Thyroid gland (tissue), 4 donors: ENCODE data around the gene ABCB10. TPM values are rescaled to one million over a fixed set of nuclear protein-coding genes. Genes with fewer than 3 reads are reported as not detected.

Experiments
- DNase-seq, 2 donors: peaks; one replicate each; pipeline ENCODE4 v3.0.0-alpha.2; 2019
- H3K27ac ChIP-seq, 3 donors: fragments of 200-600 bp; sonication (generic); 1 replicate in 2 of 3; 2 replicates in 1 of 3; pipeline ENCODE4 v1.5.1; 2016 to 2019; ENCODE audit warnings: mild to moderate bottlenecking in 1 of 3, moderate library complexity in 1 of 3
- H3K27me3 ChIP-seq: fragments of 200-600 bp; sonication (generic); one replicate; pipeline ENCODE4 v1.5.1; 2019
- H3K36me3 ChIP-seq, 2 donors: fragments of 200-600 bp; sonication (generic); one replicate each; pipeline ENCODE4 v1.5.1; 2016 to 2019
- H3K4me1 ChIP-seq, 2 donors: fragments of 200-600 bp; sonication (generic); one replicate each; pipeline ENCODE4 v1.5.1; 2017 to 2019
- H3K4me3 ChIP-seq, 3 donors: fragments of 200-600 bp; sonication (generic); replicated peaks in 1 of 3; 1 replicate in 2 of 3; 2 replicates in 1 of 3; pipeline ENCODE4 v1.5.1; 2016; ENCODE audit warnings: mild to moderate bottlenecking in 1 of 3
- H3K9me3 ChIP-seq: fragments of 200-600 bp; sonication (generic); one replicate; pipeline ENCODE4 v1.5.1; 2017
- POLR2A ChIP-seq, 2 donors: fragments of 450-650 bp; IDR thresholded peaks; one replicate each; pipeline ENCODE4 v1.6.1; 2017; ENCODE audit warnings: antibody characterized with exemption in 2 of 2, mild to moderate bottlenecking in 2 of 2, moderate library complexity in 1 of 2
- WGBS, 2 donors: methylation state at CpG; one replicate each; pipeline ENCODE4 v1.1.5; 2017; 5-methylcytosine and 5-hydroxymethylcytosine counted together
- intact Hi-C: fragments of 100-400 bp; cut with DNase I; formaldehyde crosslinking; loops from one replicate; pipeline ENCODE4 v1.15.1; 2023
- small RNA-seq: library from RNA; depleted of rRNA; stranded (forward); fragments of <200 nt; gene quantifications from one replicate; pipeline ENCODE3, GENCODE V24; 2016
- total RNA-seq, 4 donors: library from RNA; depleted of rRNA; stranded (reverse); fragments of >200 nt; gene quantifications; one replicate each; pipeline ENCODE4 v1.2.3, GENCODE V29; 2016
- TF ChIP-seq, protein P1 (sequence below), 6 experiments: fragments of 200-600 bp in 3 of 6; fragments of 450-650 bp in 3 of 6; sonication (generic) in 3 of 6; IDR thresholded peaks; one replicate each; pipeline ENCODE4 v1.5.1; 2016 to 2019; ENCODE audit warnings: antibody characterized with exemption in 6 of 6, mild to moderate bottlenecking in 2 of 6, inconsistent platforms in 1 of 6, moderate library complexity in 1 of 6

ABCB10 gene
- total RNA-seq, 4 donors from 2014 or later = 13.7 to 22.6 (median 17.8) TPM

DNA sequence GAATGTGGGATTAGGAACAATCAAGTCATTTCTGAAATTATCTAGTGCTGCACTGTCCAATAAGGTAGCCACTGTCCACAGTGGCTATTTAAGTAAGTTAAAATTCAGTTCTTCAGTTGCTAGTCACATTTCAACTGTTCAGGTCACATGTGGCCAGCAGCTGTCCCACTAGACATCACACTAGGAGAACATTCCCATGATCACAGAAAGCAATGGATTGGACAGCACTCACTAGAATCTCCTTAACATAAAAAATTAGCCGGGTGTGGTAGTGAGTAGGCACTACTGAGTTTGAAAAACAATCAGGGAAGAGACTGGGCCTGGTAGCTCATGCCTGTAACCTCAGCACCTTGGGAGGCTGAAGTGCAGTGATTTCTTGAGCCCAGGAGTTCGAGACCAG is 84.0 kb downstream of the ABCB10 start:
- Histone ChIP-seq H3K27me3 (no peaks in the 10 kb centered on the region), H3K27ac (no peak overlapping the region), H3K9me3 (no peaks in the 10 kb centered on the region), H3K4me3 (no peak overlapping the region), H3K4me1 (no peaks in the 10 kb centered on the region), H3K36me3 (peaks cover 30 to 50% of the 10 kb centered on the region in 2 donors)
- 88 to 98% methylated on average over 2 of the region's 2 CpGs for WGBS, 2 donors
- TF ChIP-seq, protein P1, sequence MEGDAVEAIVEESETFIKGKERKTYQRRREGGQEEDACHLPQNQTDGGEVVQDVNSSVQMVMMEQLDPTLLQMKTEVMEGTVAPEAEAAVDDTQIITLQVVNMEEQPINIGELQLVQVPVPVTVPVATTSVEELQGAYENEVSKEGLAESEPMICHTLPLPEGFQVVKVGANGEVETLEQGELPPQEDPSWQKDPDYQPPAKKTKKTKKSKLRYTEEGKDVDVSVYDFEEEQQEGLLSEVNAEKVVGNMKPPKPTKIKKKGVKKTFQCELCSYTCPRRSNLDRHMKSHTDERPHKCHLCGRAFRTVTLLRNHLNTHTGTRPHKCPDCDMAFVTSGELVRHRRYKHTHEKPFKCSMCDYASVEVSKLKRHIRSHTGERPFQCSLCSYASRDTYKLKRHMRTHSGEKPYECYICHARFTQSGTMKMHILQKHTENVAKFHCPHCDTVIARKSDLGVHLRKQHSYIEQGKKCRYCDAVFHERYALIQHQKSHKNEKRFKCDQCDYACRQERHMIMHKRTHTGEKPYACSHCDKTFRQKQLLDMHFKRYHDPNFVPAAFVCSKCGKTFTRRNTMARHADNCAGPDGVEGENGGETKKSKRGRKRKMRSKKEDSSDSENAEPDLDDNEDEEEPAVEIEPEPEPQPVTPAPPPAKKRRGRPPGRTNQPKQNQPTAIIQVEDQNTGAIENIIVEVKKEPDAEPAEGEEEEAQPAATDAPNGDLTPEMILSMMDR (IDR thresholded peaks at IDR 0.05) = no peak
- TF ChIP-seq POLR2A (IDR thresholded peaks at IDR 0.05) = no peak
- no peak for DNase-seq
- intact Hi-C loops = loop anchor here (10.0 kb wide), 1 partner anchor 810 kb away; no protein-coding TSS in a partner anchor

DNA sequence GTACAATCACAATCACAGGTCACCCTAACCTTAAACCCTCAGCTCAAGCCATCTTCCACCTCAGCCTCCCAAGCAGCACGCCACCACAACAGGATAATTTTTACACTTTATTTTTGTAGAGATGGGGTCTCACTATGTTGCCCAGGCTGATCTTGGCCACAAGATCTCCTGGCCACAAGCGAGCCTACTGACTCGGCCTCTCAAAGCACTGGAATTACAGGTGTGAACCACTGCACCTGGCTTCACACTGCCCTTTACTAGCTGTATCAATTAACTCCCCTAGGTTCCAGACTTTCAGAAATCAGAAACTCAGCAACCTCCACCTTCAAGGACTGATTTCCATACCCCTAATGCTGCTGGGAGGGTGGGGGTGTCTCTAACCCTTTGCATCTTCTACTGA is 87.3 kb downstream of the ABCB10 start:
- Histone ChIP-seq H3K36me3 (peaks cover 37 to 54% of the 10 kb centered on the region in 2 donors), H3K4me3 (no peak overlapping the region), H3K9me3 (no peaks in the 10 kb centered on the region), H3K27me3 (no peaks in the 10 kb centered on the region), H3K4me1 (no peaks in the 10 kb centered on the region), H3K27ac (no peak overlapping the region)
- TF ChIP-seq, protein P1 (IDR thresholded peaks at IDR 0.05) = no peak
- TF ChIP-seq POLR2A (IDR thresholded peaks at IDR 0.05) = no peak
- 97 to 100% methylated on average over 3 of the region's 3 CpGs for WGBS, 2 donors
- intact Hi-C loops = loop anchor here (10.0 kb wide), 1 partner anchor 806 kb away; no protein-coding TSS in a partner anchor
- no peak for DNase-seq

DNA sequence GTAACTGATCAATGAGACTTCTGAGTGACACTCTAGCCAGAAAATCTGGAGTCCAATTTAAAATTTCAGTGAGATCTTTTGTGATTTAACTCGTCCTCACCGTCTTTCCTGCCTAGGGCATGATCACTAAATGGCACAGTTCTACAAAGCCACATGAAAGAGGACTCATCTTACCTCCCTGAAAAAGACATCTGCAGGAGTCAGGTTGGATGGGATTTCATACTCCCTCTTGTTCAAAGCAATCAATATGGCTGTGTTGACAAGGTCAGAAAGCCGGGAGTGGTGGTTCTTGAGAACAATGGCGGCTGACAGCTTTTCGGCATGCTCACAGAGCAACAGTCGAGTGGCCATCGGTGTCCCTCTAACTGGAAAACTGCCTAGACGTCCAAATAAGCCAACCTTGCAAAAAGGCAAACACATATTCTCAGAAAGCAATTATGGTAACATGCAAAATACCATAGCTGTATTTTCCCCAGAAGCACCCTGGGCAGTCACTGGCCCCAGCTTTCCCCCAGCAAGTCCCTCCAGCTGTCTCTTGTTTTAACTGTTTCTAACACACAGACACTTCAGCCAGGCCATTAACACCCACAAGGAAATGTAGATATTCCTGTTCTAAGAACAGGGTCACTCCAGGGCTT is 88.0 kb downstream of the ABCB10 start:
- TF ChIP-seq, protein P1 (IDR thresholded peaks at IDR 0.05) = no peak
- no peak for TF ChIP-seq POLR2A (IDR thresholded peaks at IDR 0.05)
- Histone ChIP-seq H3K4me1 (no peaks in the 10 kb centered on the region), H3K27ac (no peak overlapping the region), H3K36me3 (peaks cover 37 to 52% of the 10 kb centered on the region in 2 donors), H3K4me3 (no peak overlapping the region), H3K27me3 (no peaks in the 10 kb centered on the region), H3K9me3 (no peaks in the 10 kb centered on the region)
- 89 to 91% methylated on average over 8 of the region's 8 CpGs for WGBS, 2 donors
- intact Hi-C loops = loop anchor here (10.0 kb wide), 1 partner anchor 806 kb away; no protein-coding TSS in a partner anchor
- no peak for DNase-seq

DNA sequence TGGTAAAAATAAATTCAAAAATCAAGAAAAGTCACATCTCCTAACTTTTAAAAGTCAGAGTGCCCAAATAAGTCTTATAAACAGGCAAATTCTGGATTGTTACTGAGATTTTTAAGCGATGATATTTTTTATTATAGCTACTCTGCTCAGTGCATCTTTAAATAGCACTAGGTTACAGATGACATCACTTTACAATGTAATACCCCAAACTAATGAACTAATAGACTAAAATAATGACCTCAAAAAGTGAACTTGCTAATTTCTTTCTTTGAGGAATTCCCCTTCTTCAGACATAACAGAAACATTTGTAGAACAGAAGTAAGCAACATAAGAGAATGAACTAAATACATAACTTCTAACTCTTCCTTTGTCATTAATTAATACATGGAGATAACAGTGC is 91.6 kb downstream of the ABCB10 start:
- Histone ChIP-seq H3K4me1 (no peaks in the 10 kb centered on the region), H3K27me3 (no peaks in the 10 kb centered on the region), H3K9me3 (no peaks in the 10 kb centered on the region), H3K4me3 (no peak overlapping the region), H3K27ac (no peak overlapping the region), H3K36me3 (peaks cover 48 to 50% of the 10 kb centered on the region in 2 donors)
- WGBS, 2 donors = 98% methylated on average over 1 of the region's 1 CpG
- TF ChIP-seq POLR2A (IDR thresholded peaks at IDR 0.05) = no peak
- TF ChIP-seq, protein P1 (IDR thresholded peaks at IDR 0.05) = no peak
- intact Hi-C loops = no loop called here
- no peak for DNase-seq

Small RNAs within 50 kb of the gene (small RNA-seq; reads per million reads assigned to genes)
- gene HMGN2P19 (not detected), gene RNA5SP78 (not detected), gene RNU4-21P (not detected)

Other genes starting within 250 kb of the ABCB10 start
- gene CCSAP, start 215.7 kb downstream of the ABCB10 start, total RNA-seq = 1 to 10 TPM; 2.1 to 3.6 (median 2.9) TPM
- under 1 TPM in 2 of 4 donors, not detected in 2; 0.33 to 0.40 TPM for gene ACTA1, start 124.6 kb downstream of the ABCB10 start, total RNA-seq
- gene NUP133, start 50.4 kb downstream of the ABCB10 start, total RNA-seq = 10 to 100 TPM; 29.6 to 40.7 (median 37.3) TPM
- gene TAF5L, start 67.4 kb upstream of the ABCB10 start, total RNA-seq = 10 to 100 TPM; 14.9 to 26.1 (median 18.4) TPM
- gene URB2, start 67.5 kb upstream of the ABCB10 start, total RNA-seq = 10 to 100 TPM in 1 of 4 donors, 1 to 10 TPM in 3; 6.4 to 14.9 (median 7.1) TPM